Kidney glomerular epithelial cell (primary cell): ENCODE results near the gene ALG8.
"Not testable (repeated sequence)": the region's sequence is repeated elsewhere in the genome, so short reads cannot be mapped to it uniquely, and the experiment has no call there.

Experiments
- DNase-seq: peaks from one replicate; lab custom pipeline; 2025; lab: John Stamatoyannopoulos, UW

Gene ALG8

GRCh38 chr11:78139422-78140391, at the start of gene ALG8:
Gene ALG8 (minus strand): TSS chr11:78139626. CDS start chr11:78139588, 38 bp downstream.
- peak; percentile 90 for DNase-seq

- DNase-seq: peak; percentile 93
Measured at GRCh38 chr11:78188286-78189173, 49.1 kb upstream of the ALG8 start, which contains the start of the genes KCTD21 and USP35. Gene KCTD21 (minus strand): TSS chr11:78188626. CDS start chr11:78174554, 14,072 bp downstream. Gene USP35 (plus strand): TSS chr11:78188919. CDS start chr11:78196246, 7,327 bp downstream.

- DNase-seq: peak; percentile 54
Measured at GRCh38 chr11:78187366-78188285, 48.2 kb upstream of the ALG8 start.

GRCh38 chr11:78181185-78181584, 41.8 kb upstream of the ALG8 start:
- DNase-seq: no peak

DNA sequence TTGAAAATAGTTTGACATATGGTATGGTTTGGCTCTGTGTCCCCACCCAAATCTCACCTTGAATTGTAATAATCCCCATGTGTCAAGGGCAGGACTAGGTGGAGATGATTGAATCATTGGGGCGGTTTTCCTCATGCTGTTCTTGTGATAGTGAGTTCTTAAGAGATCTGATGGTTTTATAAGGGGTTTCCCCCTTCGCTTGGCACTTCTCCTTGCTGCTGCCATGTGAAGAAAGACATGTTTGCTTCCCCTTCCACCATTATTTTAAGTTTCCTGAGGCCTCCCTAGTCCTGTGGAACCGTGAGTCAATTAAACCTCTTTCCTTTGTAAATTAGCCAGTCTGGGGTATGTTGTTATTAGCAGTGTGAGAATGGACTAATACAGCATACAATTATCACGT, 41.3 kb upstream of the ALG8 start:
- DNase-seq: no peak

DNA sequence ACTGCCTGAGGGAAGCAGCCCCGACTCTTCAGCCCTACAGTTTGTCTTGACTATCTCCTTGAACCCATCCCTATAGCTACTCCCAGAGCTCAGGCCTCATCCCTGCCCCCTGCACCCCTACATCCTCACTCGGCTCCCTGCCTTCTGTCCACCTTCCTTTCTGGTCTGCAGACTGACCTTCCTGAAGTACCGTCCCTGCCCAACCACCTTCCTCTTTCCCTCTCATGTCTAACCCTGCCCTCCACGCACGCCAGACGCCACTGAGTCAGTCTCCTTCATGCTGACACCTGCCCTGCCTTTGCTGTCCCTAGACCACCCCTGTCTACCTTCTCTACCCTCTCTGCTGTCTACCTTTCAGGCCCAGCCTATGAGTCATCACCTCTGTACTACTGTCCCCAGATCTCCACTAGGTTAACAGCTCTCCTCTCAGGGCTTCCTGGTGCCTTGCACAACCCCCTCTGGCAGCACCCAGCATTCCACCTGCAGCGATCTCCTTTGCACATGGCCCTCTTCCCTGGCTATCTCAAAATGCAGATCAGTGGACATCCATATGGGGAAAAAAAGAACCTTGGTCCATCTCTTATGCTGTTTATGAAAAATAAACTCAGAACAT, 40.1 kb upstream of the ALG8 start:
- no peak for DNase-seq

DNA sequence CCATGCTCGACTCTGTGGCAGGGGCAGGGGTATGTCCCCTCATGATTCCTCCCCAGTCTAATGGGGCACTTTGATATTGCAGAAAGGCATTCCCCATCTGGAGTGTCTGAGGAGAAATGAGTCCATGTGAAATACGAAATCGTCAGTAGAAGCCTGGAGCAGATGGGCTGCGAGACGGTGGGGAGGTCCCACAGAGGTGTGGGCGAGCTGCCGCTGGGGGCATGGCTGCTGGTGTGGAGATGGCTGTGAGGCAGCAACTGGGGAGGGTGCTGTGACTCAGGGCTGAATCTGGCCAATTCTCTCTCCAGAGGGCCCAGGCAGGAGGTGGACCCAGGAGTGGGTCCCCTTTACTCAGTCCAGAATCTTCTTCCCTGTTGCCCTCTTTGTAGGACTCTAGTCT, 37.8 kb upstream of the ALG8 start:
- DNase-seq: no peak

DNA sequence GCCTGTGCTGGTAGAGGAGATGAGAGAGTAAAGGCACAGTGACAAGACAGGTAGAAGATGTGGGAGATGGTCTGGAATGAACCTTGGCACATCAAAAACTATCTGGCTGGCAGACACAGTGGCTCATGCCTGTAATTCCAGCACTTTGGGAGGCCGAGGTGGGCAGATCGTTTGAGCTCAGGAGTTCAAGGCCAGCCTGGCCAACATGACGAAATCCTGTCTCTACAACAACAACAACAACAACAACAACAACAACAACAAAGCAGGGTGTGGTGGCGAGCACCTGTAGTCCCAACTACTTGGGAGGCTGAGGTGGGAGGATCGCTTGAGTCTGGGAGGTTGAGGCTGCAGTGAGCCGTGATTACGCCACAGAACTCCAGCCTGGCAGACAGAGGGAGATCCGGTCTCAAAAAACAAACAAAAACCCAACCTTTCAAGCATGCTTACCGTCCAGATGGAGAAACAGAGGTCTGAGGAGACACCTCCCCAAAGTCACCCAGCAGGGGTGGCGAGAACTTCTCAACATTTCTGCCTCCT, 37.2 kb upstream of the ALG8 start:
- no peak for DNase-seq

GRCh38 chr11:78175862-78176261, 36.4 kb upstream of the ALG8 start:
- not testable (repeated sequence) for DNase-seq

GRCh38 chr11:78171951-78172350, 32.5 kb upstream of the ALG8 start:
- no peak for DNase-seq

GRCh38 chr11:78170874-78171549, 31.6 kb upstream of the ALG8 start:
- DNase-seq: no peak

DNA sequence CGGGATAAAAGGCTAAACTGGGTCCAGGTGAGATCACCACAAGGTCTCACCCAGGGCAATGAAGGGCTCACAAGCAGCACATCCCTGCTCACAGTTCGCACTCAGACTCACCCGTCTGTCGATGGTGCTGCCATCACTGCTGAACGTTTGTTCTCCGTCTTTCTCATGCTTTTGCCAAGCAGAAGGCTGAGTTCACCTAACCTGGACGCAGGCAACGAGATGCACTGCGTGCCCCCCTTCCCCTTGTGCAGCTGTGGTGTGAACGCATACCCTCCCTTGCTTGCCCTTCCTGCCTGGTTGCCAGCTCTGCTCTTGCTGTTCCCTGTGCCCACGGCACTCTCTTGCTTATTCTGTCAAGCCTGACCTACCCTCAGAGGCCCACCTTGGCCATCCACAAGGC, 31.0 kb upstream of the ALG8 start:
- no peak for DNase-seq

DNA sequence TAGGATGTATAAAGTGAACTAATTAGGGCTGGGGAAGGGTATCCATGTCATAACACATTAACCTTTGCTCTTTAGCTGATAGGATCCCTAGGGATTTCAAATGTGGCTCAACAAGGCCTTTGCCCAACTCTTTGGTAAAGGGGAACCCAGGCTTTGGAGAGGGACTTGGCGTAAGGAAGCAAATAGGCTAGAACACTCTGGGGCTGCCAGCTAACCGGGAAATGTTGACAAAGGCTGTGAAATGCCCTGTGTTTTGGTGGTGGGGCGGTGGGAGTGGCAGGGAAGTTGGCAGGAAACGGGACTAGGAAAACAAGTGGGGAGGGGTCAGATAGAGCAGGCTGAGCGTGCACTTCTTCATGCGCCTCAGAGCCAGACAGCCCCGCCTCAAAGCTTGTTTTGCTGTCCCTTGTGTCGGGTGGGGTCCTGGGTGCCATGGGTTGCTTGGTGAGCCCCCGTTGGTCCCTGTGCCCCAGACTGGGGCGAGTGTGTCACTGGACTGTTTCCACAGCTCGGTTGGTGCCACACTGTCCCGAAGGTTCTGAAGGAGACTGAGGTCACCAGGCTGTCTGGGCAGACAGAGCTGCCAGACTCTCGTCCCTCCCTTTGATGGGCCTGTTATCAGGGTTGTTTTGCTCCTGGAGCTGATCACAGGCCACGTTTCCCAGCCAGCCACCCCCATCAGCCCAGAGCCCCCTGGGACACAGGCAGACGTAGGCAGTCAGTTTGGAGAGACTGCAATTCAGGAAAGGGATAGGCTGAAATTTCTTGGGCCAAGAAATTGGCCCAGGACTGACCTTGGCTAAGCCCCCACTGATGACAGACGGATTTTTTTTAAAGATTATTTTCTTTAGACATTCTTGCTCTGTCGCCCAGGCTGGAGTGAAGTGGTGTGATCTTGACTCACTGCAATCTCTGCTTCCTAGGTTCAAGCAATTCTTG, 29.4 kb upstream of the ALG8 start:
- DNase-seq: peak; percentile 44

DNA sequence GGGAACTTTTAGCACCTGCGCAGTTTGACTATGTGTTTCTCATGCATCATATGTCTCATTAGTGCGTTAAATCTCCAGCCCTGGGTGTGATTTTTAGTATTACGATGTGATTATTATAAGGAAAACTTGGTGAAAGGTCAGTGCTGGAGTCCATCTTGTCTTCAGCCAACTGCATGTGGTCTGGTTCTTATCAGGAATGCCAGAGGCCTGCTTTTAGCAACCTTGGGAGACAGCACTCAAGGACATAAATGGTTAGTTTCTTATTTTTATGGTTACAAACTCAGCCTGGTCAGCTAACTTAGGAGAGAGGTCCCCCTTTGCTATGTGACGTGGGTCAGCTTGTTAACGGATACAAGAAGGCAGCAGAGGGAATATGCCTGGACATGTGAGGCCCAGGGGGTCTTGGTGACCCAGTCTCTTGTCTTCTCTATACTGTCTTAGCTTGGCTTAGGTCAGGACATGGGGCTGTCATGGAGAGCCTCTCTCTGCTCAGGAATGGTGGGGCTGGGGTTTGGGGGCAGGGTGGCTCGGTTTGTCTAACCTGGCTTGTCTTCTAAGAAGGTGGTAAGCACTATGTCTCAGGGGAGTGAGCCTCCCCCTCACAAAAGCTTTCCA, 27.5 kb upstream of the ALG8 start:
- DNase-seq: no peak

DNA sequence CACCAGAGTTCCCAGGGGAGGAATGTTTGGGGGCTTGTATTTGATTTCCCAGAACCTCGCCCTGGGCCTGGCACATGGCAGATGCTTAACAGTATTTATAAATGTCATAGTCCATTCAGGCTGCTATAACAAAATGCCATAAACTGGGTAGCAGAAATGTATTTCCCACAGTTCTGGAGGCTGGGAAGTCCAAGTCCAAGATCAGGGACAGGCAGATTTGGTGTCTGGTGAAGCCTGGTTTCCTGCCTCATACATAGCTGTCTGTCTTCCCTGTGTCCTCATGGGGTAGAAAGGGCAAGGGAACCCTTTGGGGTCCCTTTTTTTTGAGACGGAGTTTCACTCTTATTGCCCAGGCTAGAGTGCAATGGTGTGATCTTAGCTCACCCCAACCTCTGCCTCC, 25.0 kb upstream of the ALG8 start:
- no peak for DNase-seq

DNA sequence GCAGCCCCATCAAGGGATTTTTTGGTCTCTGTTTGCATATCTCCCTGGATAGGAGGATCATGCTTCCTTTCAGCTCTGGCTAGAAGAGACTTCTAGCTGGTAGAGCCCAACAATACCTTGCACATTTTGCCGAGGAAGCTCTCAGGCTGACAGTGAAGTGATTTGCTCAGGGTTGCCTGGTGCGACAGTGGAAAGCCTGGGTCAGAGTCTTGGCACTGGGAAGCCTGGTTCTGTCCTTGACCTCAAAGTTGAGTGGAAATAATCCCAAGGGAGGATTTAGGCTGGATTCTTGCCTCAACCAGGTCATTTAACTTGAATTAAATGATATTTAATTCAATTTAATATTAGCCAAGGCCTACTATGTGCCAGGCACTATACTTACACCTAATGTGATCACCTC, 24.4 kb upstream of the ALG8 start:
- no peak for DNase-seq

- DNase-seq: no peak
Measured at GRCh38 chr11:78161962-78162371, 22.5 kb upstream of the ALG8 start.

- DNase-seq: no peak
Measured at GRCh38 chr11:78161346-78161745, 21.9 kb upstream of the ALG8 start.

DNA sequence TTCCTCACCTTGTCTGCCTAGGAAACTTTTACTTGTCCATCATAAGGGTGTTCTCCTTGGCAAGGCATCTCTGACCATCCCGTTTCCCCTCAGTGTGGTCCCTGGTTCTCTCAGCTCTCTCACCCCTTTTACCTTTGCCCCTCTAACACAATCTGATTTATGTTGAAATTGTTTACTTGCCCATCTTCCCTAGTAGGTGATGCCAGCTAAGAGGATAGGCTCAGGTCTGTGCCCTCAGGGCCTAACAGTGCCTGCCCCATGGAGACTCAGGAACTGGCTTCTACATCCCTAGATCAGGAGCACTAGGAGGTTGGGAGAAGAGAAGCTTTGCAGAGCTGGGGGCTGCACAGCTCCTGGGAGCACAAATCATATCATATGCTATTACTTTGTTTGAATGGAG, 21.1 kb upstream of the ALG8 start:
- no peak for DNase-seq
